HepG2 (cell line): ENCODE measurements around the gene TMEM214. TPM values are rescaled to one million over a fixed set of nuclear protein-coding genes. Genes with fewer than 3 reads are reported as not detected.

Experiments
- AGO2 ChIP-seq: fragments of 200-400 bp; formaldehyde crosslinking; optimal IDR thresholded peaks from 2 replicates; pipeline ENCODE3; 2017; ENCODE audit warnings: mild to moderate bottlenecking, low read depth, low read length, moderate library complexity
- FOXA3 ChIP-seq: IDR thresholded peaks from 2 replicates; pipeline ENCODE4 v1.6.1; 2016; ENCODE audit warnings: missing genetic modification reagents, missing compliant biosample characterization
- MLLT10 ChIP-seq: sonication (generic); formaldehyde crosslinking; IDR thresholded peaks from 2 replicates; pipeline ENCODE4 v1.4.0; 2020; ENCODE audit warnings: missing genetic modification reagents
- MXI1 ChIP-seq: IDR thresholded peaks from 3 replicates; pipeline ENCODE4 v1.6.1; 2012; ENCODE audit warnings: low read depth, low read length, inconsistent platforms, borderline replicate concordance
- POGZ ChIP-seq: sonication (generic); formaldehyde crosslinking; IDR thresholded peaks from 2 replicates; pipeline ENCODE4 v1.4.0; 2020; ENCODE audit warnings: mild to moderate bottlenecking, missing genetic modification reagents
- REL ChIP-seq: sonication (generic); formaldehyde crosslinking; conservative IDR thresholded peaks from 2 replicates; pipeline ENCODE4 v1.8.0; 2022; ENCODE audit warnings: mild to moderate bottlenecking, missing genetic modification reagents, moderate library complexity
- RFXAP ChIP-seq: sonication (generic); formaldehyde crosslinking; IDR thresholded peaks from 2 replicates; pipeline ENCODE4 v1.4.0; 2020; ENCODE audit warnings: missing genetic modification reagents, borderline replicate concordance
- ZNF790 ChIP-seq: sonication (generic); formaldehyde crosslinking; IDR thresholded peaks from 2 replicates; pipeline ENCODE4 v1.8.0; 2022; ENCODE audit warnings: missing genetic modification reagents, mild to moderate bottlenecking, borderline replicate concordance
- polyA plus RNA-seq, 8 experiments: library from polyadenylated mRNA; depleted of rRNA in 3 of 8; stranded (reverse) in 7 of 8; unstranded in 1 of 8; fragments of >200 nt; fragmentation: Illumina TruSeq in 4 of 8; extraction: Trizol in 4 of 8; gene quantifications; 2 replicates each; pipeline versions ENCODE4 v1.2.1 to v1.2.3, GENCODE V29; 2011 to 2016; ENCODE audit warnings: low read depth in 4 of 8, missing spikeins in 1 of 8, mixed read lengths in 1 of 8; ENCODE audit not compliant: insufficient read depth in 1 of 8
- total RNA-seq, 5 experiments: library from RNA; depleted of rRNA; stranded (reverse); fragments of >200 nt; fragmentation: Illumina TruSeq; extraction: Trizol; gene quantifications; 2 replicates each; pipeline ENCODE4 v1.2.3, GENCODE V29; 2016; ENCODE audit warnings: low read depth in 1 of 5
- TF ChIP-seq, protein P1 (sequence below): conservative IDR thresholded peaks from 2 replicates; pipeline ENCODE4 v1.6.1; 2018; ENCODE audit warnings: missing genetic modification reagents
- TF ChIP-seq, protein P2 (sequence below): sonication (generic); formaldehyde crosslinking; IDR thresholded peaks from 2 replicates; pipeline ENCODE4 v1.5.0; 2020; ENCODE audit warnings: mild to moderate bottlenecking, missing genetic modification reagents, borderline replicate concordance
- TF ChIP-seq, protein P3 (sequence below): sonication (generic); formaldehyde crosslinking; IDR thresholded peaks from 2 replicates; pipeline ENCODE4 v1.8.0; 2022; ENCODE audit warnings: missing genetic modification reagents, mild to moderate bottlenecking, borderline replicate concordance
- TF ChIP-seq, protein P4 (sequence below): sonication (generic); formaldehyde crosslinking; IDR thresholded peaks from 2 replicates; pipeline ENCODE4 v1.5.0; 2020; ENCODE audit warnings: missing genetic modification reagents
- TF ChIP-seq, protein P5 (sequence below): sonication (generic); formaldehyde crosslinking; IDR thresholded peaks from 2 replicates; pipeline ENCODE4 v1.4.0; 2020; ENCODE audit warnings: missing genetic modification reagents, borderline replicate concordance

The TMEM214 gene
- total and polyA plus RNA-seq, 2 of the 13 experiments (the other 11 are each of a cell fraction or from before 2014, with no cell fraction given) = 58.3 to 132 TPM

DNA sequence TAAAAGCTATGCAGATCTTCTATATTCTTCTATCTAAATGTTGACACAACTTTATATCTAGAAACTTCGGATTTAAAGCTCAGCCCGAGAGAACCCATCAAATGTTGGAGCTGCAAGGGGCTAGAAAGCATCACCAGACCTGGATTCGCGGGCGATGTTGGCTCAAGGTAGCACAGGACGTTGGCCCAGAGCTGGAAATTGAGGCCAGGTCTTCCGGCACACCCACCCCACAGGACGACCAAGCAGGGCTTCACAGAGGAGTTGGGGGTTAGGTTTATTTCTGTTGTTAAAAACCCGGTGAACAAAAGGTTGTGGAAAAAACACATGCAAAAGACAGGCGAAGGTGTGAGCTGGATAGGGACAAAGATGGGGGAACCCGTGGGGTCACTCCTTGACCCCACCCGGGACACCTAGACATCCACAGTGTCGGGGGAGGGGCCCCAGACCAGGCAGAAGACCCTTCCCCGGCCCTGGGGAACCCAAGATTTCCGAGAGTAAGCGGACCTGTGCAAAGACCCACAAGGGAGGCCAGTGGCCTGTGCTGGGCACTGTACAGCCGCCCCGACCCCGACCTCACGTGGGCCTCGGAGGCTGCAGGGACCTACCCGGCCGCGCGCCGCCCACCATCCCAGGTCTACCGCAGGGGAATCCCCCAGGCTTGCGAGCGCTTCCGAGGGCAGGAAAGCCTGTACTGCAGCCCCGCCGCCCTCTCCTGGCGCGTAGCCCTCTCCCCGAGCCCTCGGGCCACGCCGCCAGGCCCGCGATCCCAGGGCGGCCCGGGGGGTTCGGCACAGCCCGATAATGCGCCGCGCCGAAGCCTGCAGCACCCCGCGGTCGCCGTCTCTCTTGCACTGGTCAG, 16.9 kb downstream of the TMEM214 start (continued):
- TF ChIP-seq, protein P1, sequence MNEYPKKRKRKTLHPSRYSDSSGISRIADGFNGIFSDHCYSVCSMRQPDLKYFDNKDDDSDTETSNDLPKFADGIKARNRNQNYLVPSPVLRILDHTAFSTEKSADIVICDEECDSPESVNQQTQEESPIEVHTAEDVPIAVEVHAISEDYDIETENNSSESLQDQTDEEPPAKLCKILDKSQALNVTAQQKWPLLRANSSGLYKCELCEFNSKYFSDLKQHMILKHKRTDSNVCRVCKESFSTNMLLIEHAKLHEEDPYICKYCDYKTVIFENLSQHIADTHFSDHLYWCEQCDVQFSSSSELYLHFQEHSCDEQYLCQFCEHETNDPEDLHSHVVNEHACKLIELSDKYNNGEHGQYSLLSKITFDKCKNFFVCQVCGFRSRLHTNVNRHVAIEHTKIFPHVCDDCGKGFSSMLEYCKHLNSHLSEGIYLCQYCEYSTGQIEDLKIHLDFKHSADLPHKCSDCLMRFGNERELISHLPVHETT (CRISPR knock-in tag) = peak; percentile 20; the same call in 1 of the 2 replicates
- TF ChIP-seq, protein P2, sequence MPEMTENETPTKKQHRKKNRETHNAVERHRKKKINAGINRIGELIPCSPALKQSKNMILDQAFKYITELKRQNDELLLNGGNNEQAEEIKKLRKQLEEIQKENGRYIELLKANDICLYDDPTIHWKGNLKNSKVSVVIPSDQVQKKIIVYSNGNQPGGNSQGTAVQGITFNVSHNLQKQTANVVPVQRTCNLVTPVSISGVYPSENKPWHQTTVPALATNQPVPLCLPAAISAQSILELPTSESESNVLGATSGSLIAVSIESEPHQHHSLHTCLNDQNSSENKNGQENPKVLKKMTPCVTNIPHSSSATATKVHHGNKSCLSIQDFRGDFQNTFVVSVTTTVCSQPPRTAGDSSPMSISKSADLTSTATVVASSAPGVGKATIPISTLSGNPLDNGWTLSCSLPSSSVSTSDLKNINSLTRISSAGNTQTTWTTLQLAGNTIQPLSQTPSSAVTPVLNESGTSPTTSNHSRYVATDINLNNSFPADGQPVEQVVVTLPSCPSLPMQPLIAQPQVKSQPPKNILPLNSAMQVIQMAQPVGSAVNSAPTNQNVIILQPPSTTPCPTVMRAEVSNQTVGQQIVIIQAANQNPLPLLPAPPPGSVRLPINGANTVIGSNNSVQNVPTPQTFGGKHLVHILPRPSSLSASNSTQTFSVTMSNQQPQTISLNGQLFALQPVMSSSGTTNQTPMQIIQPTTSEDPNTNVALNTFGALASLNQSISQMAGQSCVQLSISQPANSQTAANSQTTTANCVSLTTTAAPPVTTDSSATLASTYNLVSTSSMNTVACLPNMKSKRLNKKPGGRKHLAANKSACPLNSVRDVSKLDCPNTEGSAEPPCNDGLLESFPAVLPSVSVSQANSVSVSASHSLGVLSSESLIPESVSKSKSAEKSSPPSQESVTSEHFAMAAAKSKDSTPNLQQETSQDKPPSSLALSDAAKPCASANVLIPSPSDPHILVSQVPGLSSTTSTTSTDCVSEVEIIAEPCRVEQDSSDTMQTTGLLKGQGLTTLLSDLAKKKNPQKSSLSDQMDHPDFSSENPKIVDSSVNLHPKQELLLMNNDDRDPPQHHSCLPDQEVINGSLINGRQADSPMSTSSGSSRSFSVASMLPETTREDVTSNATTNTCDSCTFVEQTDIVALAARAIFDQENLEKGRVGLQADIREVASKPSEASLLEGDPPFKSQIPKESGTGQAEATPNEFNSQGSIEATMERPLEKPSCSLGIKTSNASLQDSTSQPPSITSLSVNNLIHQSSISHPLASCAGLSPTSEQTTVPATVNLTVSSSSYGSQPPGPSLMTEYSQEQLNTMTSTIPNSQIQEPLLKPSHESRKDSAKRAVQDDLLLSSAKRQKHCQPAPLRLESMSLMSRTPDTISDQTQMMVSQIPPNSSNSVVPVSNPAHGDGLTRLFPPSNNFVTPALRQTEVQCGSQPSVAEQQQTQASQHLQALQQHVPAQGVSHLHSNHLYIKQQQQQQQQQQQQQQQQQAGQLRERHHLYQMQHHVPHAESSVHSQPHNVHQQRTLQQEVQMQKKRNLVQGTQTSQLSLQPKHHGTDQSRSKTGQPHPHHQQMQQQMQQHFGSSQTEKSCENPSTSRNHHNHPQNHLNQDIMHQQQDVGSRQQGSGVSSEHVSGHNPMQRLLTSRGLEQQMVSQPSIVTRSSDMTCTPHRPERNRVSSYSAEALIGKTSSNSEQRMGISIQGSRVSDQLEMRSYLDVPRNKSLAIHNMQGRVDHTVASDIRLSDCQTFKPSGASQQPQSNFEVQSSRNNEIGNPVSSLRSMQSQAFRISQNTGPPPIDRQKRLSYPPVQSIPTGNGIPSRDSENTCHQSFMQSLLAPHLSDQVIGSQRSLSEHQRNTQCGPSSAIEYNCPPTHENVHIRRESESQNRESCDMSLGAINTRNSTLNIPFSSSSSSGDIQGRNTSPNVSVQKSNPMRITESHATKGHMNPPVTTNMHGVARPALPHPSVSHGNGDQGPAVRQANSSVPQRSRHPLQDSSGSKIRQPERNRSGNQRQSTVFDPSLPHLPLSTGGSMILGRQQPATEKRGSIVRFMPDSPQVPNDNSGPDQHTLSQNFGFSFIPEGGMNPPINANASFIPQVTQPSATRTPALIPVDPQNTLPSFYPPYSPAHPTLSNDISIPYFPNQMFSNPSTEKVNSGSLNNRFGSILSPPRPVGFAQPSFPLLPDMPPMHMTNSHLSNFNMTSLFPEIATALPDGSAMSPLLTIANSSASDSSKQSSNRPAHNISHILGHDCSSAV (CRISPR knock-in tag) = 0 out of 2 replicates have a peak, but pooled peaks have one; percentile 13
- TF ChIP-seq, protein P3, sequence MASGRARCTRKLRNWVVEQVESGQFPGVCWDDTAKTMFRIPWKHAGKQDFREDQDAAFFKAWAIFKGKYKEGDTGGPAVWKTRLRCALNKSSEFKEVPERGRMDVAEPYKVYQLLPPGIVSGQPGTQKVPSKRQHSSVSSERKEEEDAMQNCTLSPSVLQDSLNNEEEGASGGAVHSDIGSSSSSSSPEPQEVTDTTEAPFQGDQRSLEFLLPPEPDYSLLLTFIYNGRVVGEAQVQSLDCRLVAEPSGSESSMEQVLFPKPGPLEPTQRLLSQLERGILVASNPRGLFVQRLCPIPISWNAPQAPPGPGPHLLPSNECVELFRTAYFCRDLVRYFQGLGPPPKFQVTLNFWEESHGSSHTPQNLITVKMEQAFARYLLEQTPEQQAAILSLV (CRISPR knock-in tag) = 0 out of 2 replicates have a peak, but pooled peaks have one; percentile 80
- TF ChIP-seq MXI1 (peak; percentile 37; the same call in 1 of the 3 replicates), REL (CRISPR knock-in tag) (peak; percentile 78; the same call in 1 of the 2 replicates), ZNF790 (peak; percentile 56; the same call in 1 of the 2 replicates), AGO2 (peak; percentile 99), POGZ (CRISPR knock-in tag) (peak; percentile 4; the same call in 1 of the 2 replicates), MLLT10 (CRISPR knock-in tag) (no peak), FOXA3 (CRISPR knock-in tag) (peak; percentile 35), RFXAP (no peak; the same call in 1 of the 2 replicates)
- TF ChIP-seq, protein P4, sequence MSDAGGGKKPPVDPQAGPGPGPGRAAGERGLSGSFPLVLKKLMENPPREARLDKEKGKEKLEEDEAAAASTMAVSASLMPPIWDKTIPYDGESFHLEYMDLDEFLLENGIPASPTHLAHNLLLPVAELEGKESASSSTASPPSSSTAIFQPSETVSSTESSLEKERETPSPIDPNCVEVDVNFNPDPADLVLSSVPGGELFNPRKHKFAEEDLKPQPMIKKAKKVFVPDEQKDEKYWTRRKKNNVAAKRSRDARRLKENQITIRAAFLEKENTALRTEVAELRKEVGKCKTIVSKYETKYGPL = no peak; the same call in none of the 2 replicates
- TF ChIP-seq, protein P5, sequence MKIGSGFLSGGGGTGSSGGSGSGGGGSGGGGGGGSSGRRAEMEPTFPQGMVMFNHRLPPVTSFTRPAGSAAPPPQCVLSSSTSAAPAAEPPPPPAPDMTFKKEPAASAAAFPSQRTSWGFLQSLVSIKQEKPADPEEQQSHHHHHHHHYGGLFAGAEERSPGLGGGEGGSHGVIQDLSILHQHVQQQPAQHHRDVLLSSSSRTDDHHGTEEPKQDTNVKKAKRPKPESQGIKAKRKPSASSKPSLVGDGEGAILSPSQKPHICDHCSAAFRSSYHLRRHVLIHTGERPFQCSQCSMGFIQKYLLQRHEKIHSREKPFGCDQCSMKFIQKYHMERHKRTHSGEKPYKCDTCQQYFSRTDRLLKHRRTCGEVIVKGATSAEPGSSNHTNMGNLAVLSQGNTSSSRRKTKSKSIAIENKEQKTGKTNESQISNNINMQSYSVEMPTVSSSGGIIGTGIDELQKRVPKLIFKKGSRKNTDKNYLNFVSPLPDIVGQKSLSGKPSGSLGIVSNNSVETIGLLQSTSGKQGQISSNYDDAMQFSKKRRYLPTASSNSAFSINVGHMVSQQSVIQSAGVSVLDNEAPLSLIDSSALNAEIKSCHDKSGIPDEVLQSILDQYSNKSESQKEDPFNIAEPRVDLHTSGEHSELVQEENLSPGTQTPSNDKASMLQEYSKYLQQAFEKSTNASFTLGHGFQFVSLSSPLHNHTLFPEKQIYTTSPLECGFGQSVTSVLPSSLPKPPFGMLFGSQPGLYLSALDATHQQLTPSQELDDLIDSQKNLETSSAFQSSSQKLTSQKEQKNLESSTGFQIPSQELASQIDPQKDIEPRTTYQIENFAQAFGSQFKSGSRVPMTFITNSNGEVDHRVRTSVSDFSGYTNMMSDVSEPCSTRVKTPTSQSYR = no peak
